ENCODE measurements around the gene FBXO39.

GRCh38 chr17:6811510-6811909 lies 35.5 kb downstream of the FBXO39 start:
- TF ChIP-seq, protein P1, sequence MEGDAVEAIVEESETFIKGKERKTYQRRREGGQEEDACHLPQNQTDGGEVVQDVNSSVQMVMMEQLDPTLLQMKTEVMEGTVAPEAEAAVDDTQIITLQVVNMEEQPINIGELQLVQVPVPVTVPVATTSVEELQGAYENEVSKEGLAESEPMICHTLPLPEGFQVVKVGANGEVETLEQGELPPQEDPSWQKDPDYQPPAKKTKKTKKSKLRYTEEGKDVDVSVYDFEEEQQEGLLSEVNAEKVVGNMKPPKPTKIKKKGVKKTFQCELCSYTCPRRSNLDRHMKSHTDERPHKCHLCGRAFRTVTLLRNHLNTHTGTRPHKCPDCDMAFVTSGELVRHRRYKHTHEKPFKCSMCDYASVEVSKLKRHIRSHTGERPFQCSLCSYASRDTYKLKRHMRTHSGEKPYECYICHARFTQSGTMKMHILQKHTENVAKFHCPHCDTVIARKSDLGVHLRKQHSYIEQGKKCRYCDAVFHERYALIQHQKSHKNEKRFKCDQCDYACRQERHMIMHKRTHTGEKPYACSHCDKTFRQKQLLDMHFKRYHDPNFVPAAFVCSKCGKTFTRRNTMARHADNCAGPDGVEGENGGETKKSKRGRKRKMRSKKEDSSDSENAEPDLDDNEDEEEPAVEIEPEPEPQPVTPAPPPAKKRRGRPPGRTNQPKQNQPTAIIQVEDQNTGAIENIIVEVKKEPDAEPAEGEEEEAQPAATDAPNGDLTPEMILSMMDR (IDR thresholded peaks at IDR 0.05 in 4 of 5, conservative IDR thresholded peaks at IDR 0.05 in 1 of 5), result no peak
- TF ChIP-seq POLR2A (IDR thresholded peaks at IDR 0.05), result no peak

All from gastrocnemius medialis (tissue), 4 donors.